ENCODE measurements around the gene PHLDB1. TPM values are rescaled to one million over a fixed set of nuclear protein-coding genes. Genes with fewer than 3 reads are reported as not detected.
A peak's percentile ranks its signal among the peaks of the same experiment; 100 is the strongest.
"Not testable (repeated sequence)": the region's sequence is repeated elsewhere in the genome, so short reads cannot be mapped to it uniquely, and the experiment has no call there.

PHLDB1 gene
- total RNA-seq, 3 donors from 2014 or later, result 79.4 to 116 (median 115) TPM

- no peaks in the 10 kb centered on the region for H3K9me3 ChIP-seq
- DNase-seq, result peak; percentile 77 to 90 (median 85)
- peaks cover 18% of the 10 kb centered on the region for H3K4me1 ChIP-seq (ENCODE audit: low read depth)
- no peaks in the 10 kb centered on the region for H3K36me3 ChIP-seq (ENCODE audit: low read depth)
- H3K4me3 ChIP-seq, result peak within 1 kb of the TSS; percentile 97
- no peak for TF ChIP-seq CTCF (IDR thresholded peaks at IDR 0.05)
- intact Hi-C loops (cut with DNase I, micrococcal nuclease), result no loop called here
- peak; percentile 94 for ATAC-seq
These were observed 35.1 kb upstream of the PHLDB1 start, which contains the start of gene ARCN1 for GRCh38 chr11:118572061-118572980. Gene ARCN1 (plus strand): TSS chr11:118572409. CDS start chr11:118572548, 139 bp downstream.

- Histone ChIP-seq H3K36me3 (ENCODE audit: low read depth) (no peaks in the 10 kb centered on the region), H3K4me1 (ENCODE audit: low read depth) (peaks cover 18% of the 10 kb centered on the region), H3K9me3 (no peaks in the 10 kb centered on the region), H3K4me3 (peak overlapping the region; percentile 97)
- no peak for TF ChIP-seq CTCF (IDR thresholded peaks at IDR 0.05)
- intact Hi-C loops (cut with DNase I, micrococcal nuclease), result no loop called here
- DNase-seq, result peak in 1 of 3 donors; percentile 16
- peak; percentile 55 for ATAC-seq
These were observed 34.3 kb upstream of the PHLDB1 start for GRCh38 chr11:118572981-118573550.

GRCh38 chr11:118574636-118575035, 32.8 kb upstream of the PHLDB1 start:
- H3K4me3 ChIP-seq, result no peak overlapping the region
- no peak for TF ChIP-seq CTCF (IDR thresholded peaks at IDR 0.05)
- ATAC-seq, result no peak
- no peak for DNase-seq
- peaks cover 18% of the 10 kb centered on the region for H3K4me1 ChIP-seq (ENCODE audit: low read depth)
- H3K36me3 ChIP-seq (ENCODE audit: low read depth), result no peaks in the 10 kb centered on the region
- intact Hi-C loops (cut with DNase I, micrococcal nuclease), result no loop called here
- no peaks in the 10 kb centered on the region for H3K9me3 ChIP-seq

- H3K9me3 ChIP-seq; DNase-seq; intact Hi-C loops (cut with DNase I, micrococcal nuclease); ATAC-seq; H3K36me3 ChIP-seq (ENCODE audit: low read depth); H3K4me3 ChIP-seq: not testable (repeated sequence)
- H3K4me1 ChIP-seq (ENCODE audit: low read depth), result peaks cover 18% of the 10 kb centered on the region
These were observed 29.4 kb upstream of the PHLDB1 start for GRCh38 chr11:118577995-118578394.

GRCh38 chr11:118581057-118581456, 26.4 kb upstream of the PHLDB1 start:
- no peak for TF ChIP-seq CTCF (IDR thresholded peaks at IDR 0.05)
- intact Hi-C loops (cut with DNase I, micrococcal nuclease), result no loop called here
- Histone ChIP-seq H3K4me1 (ENCODE audit: low read depth) (no peaks in the 10 kb centered on the region), H3K4me3 (no peak overlapping the region), H3K9me3 (no peaks in the 10 kb centered on the region), H3K36me3 (ENCODE audit: low read depth) (peaks cover 20% of the 10 kb centered on the region)
- ATAC-seq, result no peak
- no peak for DNase-seq

- intact Hi-C loops (cut with DNase I, micrococcal nuclease), result no loop called here
- Histone ChIP-seq H3K36me3 (ENCODE audit: low read depth) (peaks cover 43% of the 10 kb centered on the region), H3K4me3 (no peak overlapping the region), H3K9me3 (no peaks in the 10 kb centered on the region), H3K4me1 (ENCODE audit: low read depth) (no peaks in the 10 kb centered on the region)
- ATAC-seq, result no peak
- no peak for TF ChIP-seq CTCF (IDR thresholded peaks at IDR 0.05)
- no peak for DNase-seq
These were observed 19.5 kb upstream of the PHLDB1 start for GRCh38 chr11:118587952-118588351.

Data from mucosa of descending colon (tissue), 3 donors.